GM19467 (cell line): Measurements from ENCODE around the gene EMC7.
"Not testable (repeated sequence)": the region's sequence is repeated elsewhere in the genome, so short reads cannot be mapped to it uniquely, and the experiment has no call there.

Experiments used
- ATAC-seq: cut with Tn5 transposase; IDR thresholded peaks from one replicate; pipeline ENCODE4 v1.9.1; 2021; ENCODE audit warnings: mild to moderate bottlenecking, moderate library complexity; ENCODE audit not compliant: unreplicated experiment

Gene EMC7

GRCh38 chr15:34099914-34100313 lies 1.7 kb downstream of the EMC7 start:
- ATAC-seq = no peak

- ATAC-seq = no peak
These were observed 15.9 kb downstream of the EMC7 start for GRCh38 chr15:34085746-34086145.

DNA sequence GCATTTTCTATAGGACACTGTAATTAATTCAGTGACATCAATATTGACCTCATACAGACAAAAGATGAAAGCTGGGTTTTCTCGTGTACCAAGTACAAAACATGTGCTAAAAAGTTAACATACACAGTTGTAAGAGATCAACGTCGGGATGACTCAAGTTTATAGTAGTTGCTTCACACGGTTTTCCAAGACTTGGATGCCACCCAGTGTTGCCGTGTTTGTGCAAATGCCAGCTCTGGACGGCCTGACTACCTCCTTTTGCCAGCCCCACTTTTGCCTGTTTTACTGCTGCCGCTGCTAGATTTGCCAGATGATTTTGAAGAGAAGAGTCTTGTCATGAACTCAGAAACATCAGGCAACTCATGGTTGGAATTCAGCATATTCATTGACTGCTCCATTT lies 17.6 kb downstream of the EMC7 start:
- no peak for ATAC-seq

DNA sequence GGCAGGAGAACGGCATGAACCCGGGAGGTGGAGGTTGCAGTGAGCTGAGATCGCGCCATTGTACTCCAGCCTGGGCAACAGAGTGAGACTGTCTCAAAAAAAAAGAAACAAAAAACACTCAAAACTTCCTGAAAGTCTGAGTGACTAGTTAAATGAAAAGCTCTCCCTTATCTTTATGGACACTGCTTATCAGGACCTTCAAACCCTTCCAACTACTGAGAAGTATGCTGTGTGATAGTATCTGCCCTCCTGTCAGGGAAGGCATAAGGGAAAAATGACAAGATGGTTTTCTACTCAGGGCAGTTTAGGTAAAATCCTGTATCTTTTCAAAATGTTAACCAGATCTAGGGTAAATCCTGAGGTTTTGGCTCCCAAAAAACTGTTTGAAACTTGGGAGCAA lies 21.8 kb downstream of the EMC7 start:
- ATAC-seq = no peak

DNA sequence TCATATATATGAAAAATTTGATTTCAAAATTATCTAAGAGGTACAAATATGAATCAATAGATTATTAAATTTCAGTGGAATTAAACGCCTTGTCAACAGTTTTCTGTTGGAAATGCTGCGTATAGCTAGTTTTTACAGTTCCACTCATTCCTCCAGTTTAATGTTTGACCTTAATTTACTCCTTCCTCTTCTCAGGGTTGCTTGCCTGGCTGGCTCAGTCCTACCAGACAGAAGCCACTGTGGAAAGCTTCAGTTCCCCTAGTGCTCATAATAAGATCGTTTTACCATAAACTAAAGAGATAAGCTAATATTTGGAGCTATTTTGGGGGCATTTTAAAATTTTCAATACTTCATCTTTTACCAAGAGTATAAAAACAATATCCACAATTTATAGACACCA lies 22.8 kb downstream of the EMC7 start:
- no peak for ATAC-seq

DNA sequence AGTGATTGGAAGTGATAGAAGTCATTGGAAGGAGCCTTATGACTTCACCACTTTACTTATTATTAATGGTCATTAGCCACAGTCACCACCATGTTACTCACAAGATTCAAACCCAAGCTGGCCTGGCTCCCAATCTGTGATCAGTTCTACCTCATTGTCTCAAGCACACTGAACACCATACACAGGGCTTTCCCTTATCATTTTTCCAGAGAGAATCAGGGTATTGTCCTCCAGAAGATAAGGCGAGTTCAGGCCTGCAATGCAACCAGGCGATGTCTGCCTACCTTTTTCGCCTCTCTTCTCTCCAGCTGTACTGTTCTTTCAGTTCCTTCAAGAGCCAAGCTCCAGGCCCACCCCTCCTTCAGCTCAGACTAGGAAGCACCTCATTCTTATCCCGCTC lies 24.9 kb downstream of the EMC7 start:
- ATAC-seq = no peak

DNA sequence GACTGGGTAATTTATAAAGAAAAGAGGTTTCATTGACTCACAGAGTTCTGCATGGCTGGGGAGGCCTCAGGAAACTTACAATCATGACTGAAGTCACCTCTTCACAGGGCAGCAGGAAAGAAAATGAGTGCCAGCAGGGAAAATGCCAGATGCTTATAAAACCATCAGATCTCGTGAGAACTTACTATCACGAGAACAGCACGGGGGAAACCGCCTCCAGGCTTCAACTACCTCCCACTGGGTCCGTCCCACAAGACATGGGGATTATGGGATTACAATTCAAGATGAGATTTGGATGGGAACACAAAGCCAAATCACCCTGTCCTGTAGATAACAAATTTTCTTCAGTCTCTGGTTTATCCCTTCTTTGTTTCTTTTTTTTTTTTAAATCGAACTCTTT lies 31.7 kb downstream of the EMC7 start:
- ATAC-seq = no peak

DNA sequence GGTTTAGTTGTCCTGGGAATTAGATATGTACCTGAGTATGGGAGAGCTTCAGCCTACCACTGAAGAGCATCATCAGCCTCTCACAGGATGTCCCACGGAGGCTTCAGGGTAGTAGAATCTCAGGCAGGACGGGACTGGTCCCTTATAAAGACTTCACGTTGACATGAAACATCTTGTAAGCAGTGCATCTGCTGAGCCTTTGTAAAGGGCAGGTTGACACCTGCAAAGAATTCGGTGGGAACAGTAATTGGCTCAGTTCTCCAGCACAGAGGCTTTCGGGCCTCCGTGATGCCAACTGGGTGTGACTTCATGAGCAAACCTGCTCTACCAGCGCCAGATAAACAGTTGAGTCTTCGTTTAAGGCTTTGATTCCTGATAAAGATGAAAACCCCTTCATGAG lies 35.7 kb downstream of the EMC7 start:
- no peak for ATAC-seq

GRCh38 chr15:34065261-34065660 lies 36.4 kb downstream of the EMC7 start:
- no peak for ATAC-seq

DNA sequence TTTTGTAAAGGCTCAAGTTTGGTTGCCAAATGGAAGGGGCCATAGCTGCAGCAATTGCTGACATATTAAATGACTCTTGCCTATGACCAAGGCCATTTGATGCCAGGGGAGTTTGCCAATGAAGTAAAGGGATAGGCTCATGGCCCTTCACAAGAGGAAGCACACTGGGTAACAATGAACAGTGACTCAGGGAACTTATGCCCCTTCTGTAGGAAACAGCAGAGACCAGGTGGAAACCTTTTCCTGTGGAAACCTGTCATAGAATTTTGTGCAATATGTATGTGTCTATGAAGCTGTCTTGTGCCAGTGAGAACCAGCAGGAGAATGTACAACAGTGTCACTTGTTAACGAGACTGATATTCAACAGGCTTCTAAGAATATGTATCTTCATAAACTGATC lies 37.2 kb downstream of the EMC7 start:
- no peak for ATAC-seq

- ATAC-seq = no peak
These were observed 41.7 kb downstream of the EMC7 start for GRCh38 chr15:34059946-34060345.

DNA sequence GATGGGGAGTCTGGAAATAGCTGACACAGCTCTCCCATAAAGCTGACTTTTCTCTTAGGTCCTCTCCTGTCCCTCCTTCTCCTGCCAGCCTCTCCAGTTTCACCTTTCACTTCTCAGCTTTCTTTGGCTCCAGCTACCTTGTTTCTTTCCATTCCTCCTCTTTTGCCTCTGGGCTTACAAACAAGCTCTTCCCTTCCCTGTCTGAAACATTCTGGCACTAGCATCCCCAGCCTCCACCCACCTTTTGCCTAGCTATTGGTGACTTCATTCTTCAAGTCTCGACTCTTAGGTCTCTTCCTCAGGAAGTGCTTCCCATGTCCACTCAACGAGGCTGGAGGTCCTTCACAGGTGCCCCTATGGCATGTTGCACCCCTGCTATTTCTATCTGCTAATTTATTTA lies 42.2 kb downstream of the EMC7 start:
- no peak for ATAC-seq

- ATAC-seq = no peak
These were observed 44.8 kb downstream of the EMC7 start for GRCh38 chr15:34056911-34057310.

- no peak for ATAC-seq
These were observed 45.6 kb downstream of the EMC7 start for GRCh38 chr15:34055868-34056595.

GRCh38 chr15:34054081-34054707 lies 47.5 kb downstream of the EMC7 start:
- ATAC-seq = no peak

- ATAC-seq = not testable (repeated sequence)
These were observed 51.3 kb downstream of the EMC7 start for GRCh38 chr15:34050385-34050784.

DNA sequence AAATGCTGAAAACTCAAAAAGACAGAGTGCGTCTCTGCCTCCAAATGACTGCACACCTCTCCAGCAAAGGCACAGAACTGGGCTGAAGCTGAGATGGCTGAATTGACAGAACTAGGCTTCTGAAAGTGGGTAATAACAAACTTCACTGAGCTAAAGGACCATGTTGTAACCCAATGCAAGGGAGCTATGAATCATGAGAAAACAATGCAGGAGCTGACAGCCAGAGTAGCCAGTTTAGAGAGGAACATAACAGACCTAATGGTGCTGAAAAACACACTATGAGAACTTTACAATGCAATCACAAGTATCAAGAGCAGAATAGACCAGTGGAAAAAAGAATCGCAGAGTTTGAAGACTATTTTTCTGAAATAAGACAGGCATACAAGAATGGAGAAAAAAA lies 52.5 kb downstream of the EMC7 start:
- ATAC-seq = no peak

DNA sequence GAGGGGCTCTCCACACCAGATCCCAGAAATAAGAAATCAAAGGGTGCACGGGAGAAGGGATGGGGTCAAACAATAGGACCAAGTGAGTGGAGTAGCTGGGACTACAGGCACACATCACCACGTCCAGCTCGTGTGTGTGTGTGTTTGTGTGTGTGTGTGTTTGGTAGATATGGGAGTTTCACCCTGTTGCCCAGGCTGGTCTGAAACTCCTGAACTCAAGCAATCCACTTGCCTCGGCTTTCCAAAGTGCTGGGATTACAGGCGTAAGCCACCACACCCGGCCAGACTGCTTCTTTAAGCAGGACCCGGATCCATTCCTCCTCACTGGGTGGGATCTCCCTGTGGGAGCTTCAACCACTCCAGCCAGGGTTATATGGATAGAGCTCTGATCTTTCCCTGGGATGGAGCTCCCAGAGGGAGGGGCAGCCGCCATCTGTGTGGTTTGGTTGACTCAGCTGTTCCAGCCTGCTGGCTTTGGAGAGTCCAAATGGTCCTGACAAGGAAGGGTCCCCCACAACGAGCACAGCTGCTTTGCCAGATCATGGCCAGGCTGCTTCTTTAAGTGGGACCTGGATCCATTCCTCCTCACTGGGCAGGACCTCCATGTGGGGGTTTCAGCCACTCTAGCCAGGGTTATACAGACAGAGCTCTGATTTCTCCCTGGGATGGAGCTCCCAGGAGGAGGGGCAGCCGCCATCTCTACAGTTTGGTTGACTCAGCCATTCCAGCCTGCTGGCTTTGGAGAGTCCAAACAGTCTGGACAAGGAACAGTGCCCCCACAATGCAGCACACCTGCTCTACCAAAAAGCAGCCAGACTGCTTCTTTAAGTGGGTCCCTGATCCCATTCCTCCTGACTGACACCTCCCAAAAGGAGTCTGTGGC lies 53.5 kb downstream of the EMC7 start:
- no peak for ATAC-seq

GRCh38 chr15:34046471-34047145 lies 55.1 kb downstream of the EMC7 start:
- no peak for ATAC-seq

GRCh38 chr15:34043813-34044212 lies 57.8 kb downstream of the EMC7 start:
- ATAC-seq = no peak

- ATAC-seq = no peak
These were observed 58.3 kb downstream of the EMC7 start for GRCh38 chr15:34043391-34043790.
